IPS-18c (cell line): Measurements from ENCODE around the gene BRINP1.

Source experiments
- H3K4me3 ChIP-seq: 2 replicates; pipeline ENCODE4 v1.7.0; 2013; ENCODE audit warnings: low read depth, mild to moderate bottlenecking, low read length, moderate library complexity; ENCODE audit not compliant: insufficient read depth
- H3K9me3 ChIP-seq: one replicate; pipeline ENCODE4 v1.6.1; 2013; ENCODE audit warnings: mild to moderate bottlenecking, low read length, moderate library complexity; ENCODE audit not compliant: control insufficient read depth, insufficient read depth

Gene BRINP1

GRCh38 chr9:119252671-119253299 lies 116.5 kb downstream of the BRINP1 start:
- no peak overlapping the region for H3K4me3 ChIP-seq
- H3K9me3 ChIP-seq: no peaks in the 10 kb centered on the region

GRCh38 chr9:119251936-119252335 lies 117.3 kb downstream of the BRINP1 start:
- no peak overlapping the region for H3K4me3 ChIP-seq
- H3K9me3 ChIP-seq: no peaks in the 10 kb centered on the region

- H3K9me3 ChIP-seq: no peaks in the 10 kb centered on the region
- no peak overlapping the region for H3K4me3 ChIP-seq
These were observed 118.5 kb downstream of the BRINP1 start for GRCh38 chr9:119250730-119251129.

GRCh38 chr9:119240546-119240945 lies 128.7 kb downstream of the BRINP1 start:
- H3K9me3 ChIP-seq: peaks cover 2% of the 10 kb centered on the region

GRCh38 chr9:119234636-119235035 lies 134.6 kb downstream of the BRINP1 start:
- Histone ChIP-seq H3K4me3 (no peak overlapping the region), H3K9me3 (no peaks in the 10 kb centered on the region)

More at GRCh38 chr9:119240546-119240945, 128.7 kb downstream of the BRINP1 start:
- no peak overlapping the region for H3K4me3 ChIP-seq

GRCh38 chr9:119227422-119227821 lies 141.8 kb downstream of the BRINP1 start:
- H3K9me3 ChIP-seq: no peaks in the 10 kb centered on the region
- no peak overlapping the region for H3K4me3 ChIP-seq

- no peak overlapping the region for H3K4me3 ChIP-seq
- no peaks in the 10 kb centered on the region for H3K9me3 ChIP-seq
These were observed 144.8 kb downstream of the BRINP1 start for GRCh38 chr9:119224431-119224830.

GRCh38 chr9:119221276-119221675 lies 148.0 kb downstream of the BRINP1 start:
- Histone ChIP-seq H3K4me3 (no peak overlapping the region), H3K9me3 (no peaks in the 10 kb centered on the region)

- Histone ChIP-seq H3K9me3 (no peaks in the 10 kb centered on the region), H3K4me3 (no peak overlapping the region)
These were observed 150.9 kb downstream of the BRINP1 start for GRCh38 chr9:119218293-119218692.

GRCh38 chr9:119216651-119217331 lies 152.4 kb downstream of the BRINP1 start:
- Histone ChIP-seq H3K4me3 (no peak overlapping the region), H3K9me3 (no peaks in the 10 kb centered on the region)

GRCh38 chr9:119215651-119216050 lies 153.6 kb downstream of the BRINP1 start:
- Histone ChIP-seq H3K9me3 (no peaks in the 10 kb centered on the region), H3K4me3 (no peak overlapping the region)

GRCh38 chr9:119213471-119213870 lies 155.8 kb downstream of the BRINP1 start:
- Histone ChIP-seq H3K9me3 (no peaks in the 10 kb centered on the region), H3K4me3 (no peak overlapping the region)

GRCh38 chr9:119197893-119198607 lies 171.2 kb downstream of the BRINP1 start:
- no peak overlapping the region for H3K4me3 ChIP-seq

GRCh38 chr9:119195521-119195920 lies 173.7 kb downstream of the BRINP1 start:
- Histone ChIP-seq H3K4me3 (no peak overlapping the region), H3K9me3 (no peaks in the 10 kb centered on the region)

More at GRCh38 chr9:119197893-119198607, 171.2 kb downstream of the BRINP1 start:
- H3K9me3 ChIP-seq: no peaks in the 10 kb centered on the region

GRCh38 chr9:119185298-119185697 lies 183.9 kb downstream of the BRINP1 start:
- Histone ChIP-seq H3K4me3 (no peak overlapping the region), H3K9me3 (no peaks in the 10 kb centered on the region)

- H3K9me3 ChIP-seq: no peaks in the 10 kb centered on the region
- H3K4me3 ChIP-seq: no peak overlapping the region
These were observed 184.8 kb downstream of the BRINP1 start for GRCh38 chr9:119184265-119184936.

GRCh38 chr9:119181561-119181960 lies 187.7 kb downstream of the BRINP1 start:
- no peak overlapping the region for H3K4me3 ChIP-seq
- H3K9me3 ChIP-seq: no peaks in the 10 kb centered on the region

- no peak overlapping the region for H3K4me3 ChIP-seq
- H3K9me3 ChIP-seq: no peaks in the 10 kb centered on the region
These were observed 188.3 kb downstream of the BRINP1 start for GRCh38 chr9:119180897-119181296.
